HepG2 (cell line): ENCODE results near the gene EFNB1. TPM values are rescaled to one million over a fixed set of nuclear protein-coding genes. Genes with fewer than 3 reads are reported as not detected.

Experiments used
- ATAC-seq: fragments of 200-7000 bp; cut with Tn5 transposase; 3 replicates; pipeline ENCODE4 v1.9.1; 2020; ENCODE audit warnings: mild to moderate bottlenecking, moderate library complexity
- BruUV-seq: library from RNA; stranded (reverse); fragments of 400-500 nt; replicated peaks from 2 replicates; lab custom pipeline; 2021; lab: Mats Ljungman, UMichigan
- CTCF ChIA-PET: fragments of 300-600 bp; formaldehyde crosslinking; extraction: SDS; loops from one replicate; lab custom pipeline; 2021; ENCODE audit warnings: low total read pairs, inconsistent platforms, low intra/inter-chr PET ratio; lab: Yijun Ruan, JAX
- POLR2A ChIA-PET: fragments of 350-600 bp; sonication (Branson Sonifier 250); formaldehyde crosslinking; loops from one replicate; lab custom pipeline; 2020; ENCODE audit warnings: antibody characterized with exemption, inconsistent platforms; lab: Yijun Ruan, JAX
- DNase-seq: peaks from one replicate; pipeline ENCODE4 v3.0.0-alpha.2; 2015; ENCODE audit warnings: low spot score
- FAIRE-seq: peaks from 3 replicates; lab custom pipeline; 2011; peaks lifted over from hg19 to GRCh38; lab: Jason Lieb, UNC
- H2AFZ ChIP-seq: one replicate; pipeline ENCODE4 v1.6.1; 2011; ENCODE audit warnings: low read length, inconsistent platforms
- H3K27ac ChIP-seq: fragments of 300-600 bp; 3 replicates; pipeline ENCODE4 v1.8.0; 2011; ENCODE audit warnings: mixed run types, mild to moderate bottlenecking, mixed read lengths, low read length, inconsistent platforms; ENCODE audit not compliant: insufficient read depth; ENCODE audit errors: extremely low read length
- H3K27me3 ChIP-seq, 2 experiments: fragments of 200-600 bp in 1 of 2; 2 replicates in 1 of 2; 3 replicates in 1 of 2; pipeline versions ENCODE4 v1.6.0 to v1.8.0; 2011; ENCODE audit warnings: low read length in 2 of 2, mild to moderate bottlenecking in 2 of 2, moderate library complexity in 2 of 2, inconsistent platforms in 1 of 2; ENCODE audit not compliant: insufficient read depth in 2 of 2, control insufficient read depth in 1 of 2
- H3K36me3 ChIP-seq, 2 experiments: fragments of 200-600 bp in 1 of 2; replicated peaks in 1 of 2; 2 replicates in 1 of 2; 3 replicates in 1 of 2; pipeline versions ENCODE4 v1.5.1 to v1.8.0; 2011; ENCODE audit warnings: low read length in 2 of 2, inconsistent platforms in 1 of 2; ENCODE audit not compliant: insufficient read depth in 2 of 2, control insufficient read depth in 1 of 2
- H3K4me1 ChIP-seq: 2 replicates; pipeline ENCODE4 v1.5.1; 2012; ENCODE audit warnings: low read length, inconsistent platforms; ENCODE audit not compliant: insufficient read depth
- H3K4me2 ChIP-seq: 2 replicates; pipeline ENCODE4 v1.6.0; 2011; ENCODE audit warnings: low read depth, low read length, inconsistent platforms
- H3K4me3 ChIP-seq, 3 experiments: fragments of 200-600 bp in 1 of 3; sonication (generic), shearing (Covaris generic) in 1 of 3; replicated peaks in 1 of 3; 2 replicates each; pipeline ENCODE4 v1.5.1; 2011 to 2016; ENCODE audit warnings: low read length in 3 of 3, inconsistent platforms in 2 of 3, low read depth in 2 of 3, mild to moderate bottlenecking in 2 of 3, control low read depth in 1 of 3, mixed read lengths in 1 of 3; ENCODE audit not compliant: insufficient read depth in 1 of 3
- H3K79me2 ChIP-seq: one replicate; pipeline ENCODE4 v1.6.1; 2011; ENCODE audit warnings: low read length, inconsistent platforms; ENCODE audit not compliant: insufficient read depth
- H3K9ac ChIP-seq: 2 replicates; pipeline ENCODE4 v1.6.0; 2011; ENCODE audit warnings: mild to moderate bottlenecking, low read depth, low read length, inconsistent platforms; ENCODE audit not compliant: insufficient read depth
- H3K9me3 ChIP-seq: 2 replicates; pipeline ENCODE4 v1.5.1; 2012; ENCODE audit warnings: mild to moderate bottlenecking, low read length
- H4K20me1 ChIP-seq: 2 replicates; pipeline ENCODE4 v1.6.0; 2011; ENCODE audit warnings: inconsistent platforms, mild to moderate bottlenecking, low read length, moderate library complexity; ENCODE audit not compliant: insufficient read depth
- ARHGAP35 ChIP-seq: sonication (generic); formaldehyde crosslinking; IDR thresholded peaks from 2 replicates; pipeline ENCODE4 v1.9.0; 2022; ENCODE audit warnings: mild to moderate bottlenecking, inconsistent platforms, moderate library complexity, missing genetic modification reagents, borderline replicate concordance
- ATM ChIP-seq: fragments of 450-650 bp; IDR thresholded peaks from 2 replicates; pipeline ENCODE4 v1.7.1; 2017; ENCODE audit warnings: mild to moderate bottlenecking, borderline replicate concordance
- EED ChIP-seq: sonication (generic); formaldehyde crosslinking; IDR thresholded peaks from 2 replicates; pipeline ENCODE4 v1.5.0; 2020; ENCODE audit warnings: mild to moderate bottlenecking, missing genetic modification reagents
- GATAD1 ChIP-seq: IDR thresholded peaks from 2 replicates; pipeline ENCODE4 v1.6.1; 2016; ENCODE audit warnings: missing genetic modification reagents, missing compliant biosample characterization
- KDM5B ChIP-seq: sonication (generic); formaldehyde crosslinking; IDR thresholded peaks from 2 replicates; pipeline ENCODE4 v1.4.0; 2020; ENCODE audit warnings: missing genetic modification reagents, mild to moderate bottlenecking, borderline replicate concordance
- NR1H2 ChIP-seq: sonication (generic); formaldehyde crosslinking; IDR thresholded peaks from 2 replicates; pipeline ENCODE4 v1.8.1; 2022; ENCODE audit warnings: low read depth, missing genetic modification reagents, borderline replicate concordance
- PAX8 ChIP-seq: sonication (generic); formaldehyde crosslinking; IDR thresholded peaks from 2 replicates; pipeline ENCODE4 v1.8.0; 2022; ENCODE audit warnings: mild to moderate bottlenecking, missing genetic modification reagents, borderline replicate concordance
- RBAK ChIP-seq: sonication (generic); formaldehyde crosslinking; IDR thresholded peaks from 2 replicates; pipeline ENCODE4 v1.5.1; 2020; ENCODE audit warnings: mild to moderate bottlenecking, missing genetic modification reagents
- SMARCE1 ChIP-seq: fragments of 450-650 bp; IDR thresholded peaks from 2 replicates; pipeline ENCODE4 v1.6.1; 2017; ENCODE audit warnings: borderline replicate concordance
- TBX3 ChIP-seq: fragments of 450-650 bp; IDR thresholded peaks from 2 replicates; pipeline ENCODE4 v1.6.1; 2017; ENCODE audit warnings: antibody characterized with exemption, mild to moderate bottlenecking, inconsistent platforms, borderline replicate concordance
- TOPORS ChIP-seq: sonication (generic); formaldehyde crosslinking; IDR thresholded peaks from 2 replicates; pipeline ENCODE4 v1.8.0; 2023; ENCODE audit warnings: mild to moderate bottlenecking, missing genetic modification reagents
- ZC3H13 ChIP-seq: sonication (generic); formaldehyde crosslinking; IDR thresholded peaks from 2 replicates; pipeline ENCODE4 v1.8.1; 2023; ENCODE audit warnings: mild to moderate bottlenecking, missing genetic modification reagents, moderate library complexity
- ZMYM4 ChIP-seq: sonication (generic); formaldehyde crosslinking; IDR thresholded peaks from 2 replicates; pipeline ENCODE4 v1.8.1; 2023; ENCODE audit warnings: mild to moderate bottlenecking, missing genetic modification reagents
- ZNF44 ChIP-seq: sonication (generic); formaldehyde crosslinking; IDR thresholded peaks from 2 replicates; pipeline ENCODE4 v1.5.1; 2020; ENCODE audit warnings: mild to moderate bottlenecking, missing genetic modification reagents
- ZNF543 ChIP-seq: sonication (generic); formaldehyde crosslinking; IDR thresholded peaks from 2 replicates; pipeline ENCODE4 v1.4.0; 2020; ENCODE audit warnings: mild to moderate bottlenecking, missing genetic modification reagents
- ZNF619 ChIP-seq: sonication (generic); formaldehyde crosslinking; IDR thresholded peaks from 2 replicates; pipeline ENCODE4 v1.4.0; 2020; ENCODE audit warnings: mild to moderate bottlenecking, missing genetic modification reagents
- ZNF672 ChIP-seq: sonication (generic); formaldehyde crosslinking; IDR thresholded peaks from 2 replicates; pipeline ENCODE4 v1.8.1; 2022; ENCODE audit warnings: missing genetic modification reagents
- ZNF850 ChIP-seq: sonication (generic); formaldehyde crosslinking; conservative IDR thresholded peaks from 2 replicates; pipeline ENCODE4 v1.9.0; 2021; ENCODE audit warnings: mild to moderate bottlenecking, missing genetic modification reagents
- WGBS: methylation state at CpG from one replicate; pipeline ENCODE4 v1.1.6; 2017; ENCODE audit warnings: low lambda C conversion rate; 5-methylcytosine and 5-hydroxymethylcytosine counted together
- in situ Hi-C: cut with HindIII; loops from 2 replicates; pipeline ENCODE4 v1.10.0; 2017; ENCODE audit warnings: low pct_unique_long_range_greater_than_20kb; ENCODE audit not compliant: extremely low pct_ligation_motif_present
- intact Hi-C: fragments of 100-400 bp; cut with micrococcal nuclease; formaldehyde crosslinking; loops from one replicate; pipeline ENCODE4 v1.10.0; 2022; ENCODE audit not compliant: unreplicated experiment
- polyA plus RNA-seq, 8 experiments: library from polyadenylated mRNA; depleted of rRNA in 3 of 8; stranded (reverse) in 7 of 8; unstranded in 1 of 8; fragments of >200 nt; fragmentation: Illumina TruSeq in 4 of 8; extraction: Trizol in 4 of 8; gene quantifications; 2 replicates each; pipeline versions ENCODE4 v1.2.1 to v1.2.3, GENCODE V29; 2011 to 2016; ENCODE audit warnings: low read depth in 4 of 8, missing spikeins in 1 of 8, mixed read lengths in 1 of 8; ENCODE audit not compliant: insufficient read depth in 1 of 8
- total RNA-seq, 5 experiments: library from RNA; depleted of rRNA; stranded (reverse); fragments of >200 nt; fragmentation: Illumina TruSeq; extraction: Trizol; gene quantifications; 2 replicates each; pipeline ENCODE4 v1.2.3, GENCODE V29; 2016; ENCODE audit warnings: low read depth in 1 of 5
- TF ChIP-seq, protein P1 (sequence below): sonication (generic); formaldehyde crosslinking; IDR thresholded peaks from 2 replicates; pipeline ENCODE4 v1.4.0; 2020; ENCODE audit warnings: low read depth, mild to moderate bottlenecking, missing genetic modification reagents
- TF ChIP-seq, protein P2 (sequence below): sonication (generic); formaldehyde crosslinking; IDR thresholded peaks from 2 replicates; pipeline ENCODE4 v1.5.0; 2020; ENCODE audit warnings: missing genetic modification reagents

EFNB1 gene
- total and polyA plus RNA-seq, 2 of the 13 experiments (the other 11 are each of a cell fraction or from before 2014, with no cell fraction given), result 4.0 to 4.1 TPM

DNA sequence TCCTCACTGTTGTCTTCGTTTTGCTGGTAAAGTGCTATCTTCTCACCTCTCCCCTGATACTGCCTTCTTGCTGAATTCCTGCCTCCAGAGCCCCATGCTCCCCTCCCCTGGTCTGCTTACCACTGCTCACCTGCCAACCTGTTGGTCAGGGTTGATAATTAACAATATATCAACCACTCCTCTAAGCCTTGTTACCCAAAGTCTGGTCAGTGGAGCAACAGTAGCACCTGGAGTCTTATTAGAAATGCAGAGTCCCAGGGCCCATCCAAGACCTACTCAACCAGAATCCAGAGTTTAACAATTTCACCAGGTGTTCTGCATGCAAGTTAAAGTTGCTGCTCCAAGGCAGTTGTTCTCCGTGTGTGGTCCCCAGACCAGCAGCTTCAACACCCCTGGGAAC lies 55.0 kb downstream of the EFNB1 start:
- CTCF ChIA-PET, result no interaction called here
- BruUV-seq, result no TSS peak
- 0% methylated on average over 1 of the region's 2 CpGs for WGBS
- no peak overlapping the region for H3K4me3 ChIP-seq
- no peaks in the 10 kb centered on the region for H3K9me3 ChIP-seq
- H3K4me1 ChIP-seq, result no peaks in the 10 kb centered on the region
- H3K79me2 ChIP-seq, result no peaks in the 10 kb centered on the region
- intact Hi-C loops (no loop called here), in situ Hi-C loops (no loop called here)
- ATAC-seq (no peak), DNase-seq (no peak), FAIRE-seq (no peak)
- no peak for TF ChIP-seq ZNF619 (CRISPR knock-in tag)
- no peak for TF ChIP-seq RBAK
- no peak for TF ChIP-seq NR1H2 (CRISPR knock-in tag)
- no peak for TF ChIP-seq KDM5B (CRISPR knock-in tag)
- no peak for TF ChIP-seq ZNF672 (CRISPR knock-in tag)
- TF ChIP-seq, protein P1, sequence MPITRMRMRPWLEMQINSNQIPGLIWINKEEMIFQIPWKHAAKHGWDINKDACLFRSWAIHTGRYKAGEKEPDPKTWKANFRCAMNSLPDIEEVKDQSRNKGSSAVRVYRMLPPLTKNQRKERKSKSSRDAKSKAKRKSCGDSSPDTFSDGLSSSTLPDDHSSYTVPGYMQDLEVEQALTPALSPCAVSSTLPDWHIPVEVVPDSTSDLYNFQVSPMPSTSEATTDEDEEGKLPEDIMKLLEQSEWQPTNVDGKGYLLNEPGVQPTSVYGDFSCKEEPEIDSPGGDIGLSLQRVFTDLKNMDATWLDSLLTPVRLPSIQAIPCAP (CRISPR knock-in tag), result no peak
- TF ChIP-seq ZNF543 (CRISPR knock-in tag), result no peak
- H3K4me2 ChIP-seq, result no peak overlapping the region
- no peaks in the 10 kb centered on the region for H3K27me3 ChIP-seq
- POLR2A ChIA-PET, result no interaction called here
- no peak overlapping the region for H3K9ac ChIP-seq
- no peaks in the 10 kb centered on the region for H4K20me1 ChIP-seq
- no peaks in the 10 kb centered on the region for H3K36me3 ChIP-seq
- H3K27ac ChIP-seq, result no peak overlapping the region
- H2AFZ ChIP-seq, result no peak overlapping the region

DNA sequence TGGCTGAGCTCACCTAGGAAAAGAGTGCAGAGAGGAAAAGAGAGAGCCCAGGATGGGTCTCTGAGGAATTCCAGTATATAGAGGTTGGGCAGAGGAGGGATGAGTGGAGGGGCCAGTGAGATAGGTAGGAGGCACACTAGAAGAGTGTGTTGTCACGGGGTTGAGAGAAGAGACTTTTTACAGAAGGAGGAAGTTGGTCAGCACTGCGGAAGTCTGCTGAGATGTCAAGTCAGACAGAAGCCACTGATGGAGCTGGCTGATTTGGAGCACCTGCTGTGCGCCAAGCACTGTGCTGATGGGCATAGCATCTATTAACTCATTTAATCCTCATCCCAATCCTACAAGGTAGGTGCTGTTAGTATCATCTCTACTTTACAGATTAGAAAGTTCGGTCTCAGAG lies 60.4 kb downstream of the EFNB1 start:
- no TSS peak for BruUV-seq
- H4K20me1 ChIP-seq, result no peaks in the 10 kb centered on the region
- WGBS, result 51% methylated on average over 2 of the region's 4 CpGs
- no peak for DNase-seq
- ChIA-PET POLR2A (no interaction called here), CTCF (no interaction called here)
- H3K4me2 ChIP-seq, result no peak overlapping the region
- H3K27me3 ChIP-seq, result no peaks in the 10 kb centered on the region
- no peak overlapping the region for H3K4me3 ChIP-seq
- no peak overlapping the region for H2AFZ ChIP-seq
- H3K9ac ChIP-seq, result no peak overlapping the region
- H3K9me3 ChIP-seq, result no peaks in the 10 kb centered on the region
- no peaks in the 10 kb centered on the region for H3K79me2 ChIP-seq
- no peak overlapping the region for H3K27ac ChIP-seq
- intact Hi-C loops (no loop called here), in situ Hi-C loops (no loop called here)
- no peak for ATAC-seq
- H3K36me3 ChIP-seq, result no peaks in the 10 kb centered on the region
- TF ChIP-seq ZC3H13 (CRISPR knock-in tag), result no peak
- no peak for TF ChIP-seq ZMYM4 (CRISPR knock-in tag)
- TF ChIP-seq PAX8 (CRISPR knock-in tag), result no peak
- TF ChIP-seq ATM, result no peak
- TF ChIP-seq ZNF850 (CRISPR knock-in tag), result no peak
- TF ChIP-seq EED, result no peak
- TF ChIP-seq SMARCE1, result no peak
- TF ChIP-seq TOPORS, result no peak
- TF ChIP-seq ARHGAP35 (CRISPR knock-in tag), result no peak
- TF ChIP-seq TBX3, result no peak
- TF ChIP-seq ZNF44 (CRISPR knock-in tag), result no peak
- TF ChIP-seq GATAD1, result no peak
- TF ChIP-seq, protein P2, sequence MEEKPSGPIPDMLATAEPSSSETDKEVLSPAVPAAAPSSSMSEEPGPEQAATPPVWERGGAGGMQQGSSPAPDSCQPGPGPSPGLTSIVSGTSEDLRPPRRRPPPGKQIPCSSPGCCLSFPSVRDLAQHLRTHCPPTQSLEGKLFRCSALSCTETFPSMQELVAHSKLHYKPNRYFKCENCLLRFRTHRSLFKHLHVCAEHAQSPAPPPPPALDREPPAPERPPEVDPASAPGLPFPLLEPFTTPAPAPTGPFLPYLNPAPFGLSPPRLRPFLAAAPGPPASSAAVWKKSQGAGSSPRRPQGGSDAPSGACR, result no peak
- no peaks in the 10 kb centered on the region for H3K4me1 ChIP-seq
- FAIRE-seq, result no peak
